ENCODE measurements around the gene PKD2L1.
"Not testable (repeated sequence)": the region's sequence is repeated elsewhere in the genome, so short reads cannot be mapped to it uniquely, and the experiment has no call there.

PKD2L1 gene

GRCh38 chr10:100315615-100316014 is 14.4 kb downstream of the PKD2L1 start:
- no peak for DNase-seq (ENCODE audit: low read depth)
- no peak overlapping the region for H3K4me3 ChIP-seq (ENCODE audit: control insufficient read depth, low read depth, low read length)
- TF ChIP-seq CTCF (conservative IDR thresholded peaks at IDR 0.05; ENCODE audit: control insufficient read depth, insufficient read depth, low read depth, low read length): no peak

- TF ChIP-seq CTCF (conservative IDR thresholded peaks at IDR 0.05; ENCODE audit: control insufficient read depth, insufficient read depth, low read depth, low read length): no peak
- DNase-seq (ENCODE audit: low read depth): no peak
- H3K4me3 ChIP-seq (ENCODE audit: control insufficient read depth, low read depth, low read length): no peak overlapping the region
Measured at GRCh38 chr10:100311298-100311697, 18.7 kb downstream of the PKD2L1 start.

- no peak overlapping the region for H3K4me3 ChIP-seq (ENCODE audit: control insufficient read depth, low read depth, low read length)
- TF ChIP-seq CTCF (conservative IDR thresholded peaks at IDR 0.05; ENCODE audit: control insufficient read depth, insufficient read depth, low read depth, low read length): no peak
- peak; percentile 83 for DNase-seq (ENCODE audit: low read depth)
Measured at GRCh38 chr10:100307684-100308083, 22.3 kb downstream of the PKD2L1 start.

- no peak for TF ChIP-seq CTCF (conservative IDR thresholded peaks at IDR 0.05; ENCODE audit: control insufficient read depth, insufficient read depth, low read depth, low read length)
Measured at GRCh38 chr10:100306861-100307260, 23.2 kb downstream of the PKD2L1 start.

GRCh38 chr10:100304414-100304813 is 25.6 kb downstream of the PKD2L1 start:
- H3K4me3 ChIP-seq (ENCODE audit: control insufficient read depth, low read depth, low read length): no peak overlapping the region
- DNase-seq (ENCODE audit: low read depth): no peak
- no peak for TF ChIP-seq CTCF (conservative IDR thresholded peaks at IDR 0.05; ENCODE audit: control insufficient read depth, insufficient read depth, low read depth, low read length)

More at GRCh38 chr10:100306861-100307260, 23.2 kb downstream of the PKD2L1 start:
- no peak for DNase-seq (ENCODE audit: low read depth)
- H3K4me3 ChIP-seq (ENCODE audit: control insufficient read depth, low read depth, low read length): no peak overlapping the region

GRCh38 chr10:100303724-100304319 is 26.2 kb downstream of the PKD2L1 start:
- DNase-seq (ENCODE audit: low read depth): peak; percentile 42
- no peak overlapping the region for H3K4me3 ChIP-seq (ENCODE audit: control insufficient read depth, low read depth, low read length)
- TF ChIP-seq CTCF (conservative IDR thresholded peaks at IDR 0.05; ENCODE audit: control insufficient read depth, insufficient read depth, low read depth, low read length): peak; percentile 73

- DNase-seq (ENCODE audit: low read depth); H3K4me3 ChIP-seq (ENCODE audit: control insufficient read depth, low read depth, low read length): not testable (repeated sequence)
Measured at GRCh38 chr10:100301123-100301522, 28.9 kb downstream of the PKD2L1 start.
